Upper lobe of right lung (tissue), 1 donor: ENCODE measurements around the gene PKD2L1. TPM values are rescaled to one million over a fixed set of nuclear protein-coding genes. Genes with fewer than 3 reads are reported as not detected.
A peak's percentile ranks its signal among the peaks of the same experiment; 100 is the strongest.

ENCODE experiments used
- ATAC-seq: fragments of 200-7000 bp; cut with Tn5 transposase; one replicate; pipeline ENCODE4 v1.9.1; 2020; ENCODE audit warnings: mild to moderate bottlenecking, moderate library complexity
- DNase-seq: peaks from one replicate; pipeline ENCODE4 v3.0.0-alpha.2; 2020
- H3K27ac ChIP-seq: fragments of 200-600 bp; one replicate; pipeline ENCODE4 v1.8.0; 2022
- H3K27me3 ChIP-seq: fragments of 200-600 bp; one replicate; pipeline ENCODE4 v1.8.0; 2022; ENCODE audit warnings: mild to moderate bottlenecking
- H3K36me3 ChIP-seq: fragments of 200-600 bp; one replicate; pipeline ENCODE4 v1.8.0; 2022
- H3K4me1 ChIP-seq: fragments of 200-600 bp; one replicate; pipeline ENCODE4 v1.8.0; 2022
- H3K4me3 ChIP-seq: fragments of 200-600 bp; one replicate; pipeline ENCODE4 v1.8.0; 2022; ENCODE audit warnings: mild to moderate bottlenecking
- H3K9me3 ChIP-seq: fragments of 200-600 bp; one replicate; pipeline ENCODE4 v1.8.0; 2022
- CTCF ChIP-seq: fragments of 200-600 bp; IDR thresholded peaks from one replicate; pipeline ENCODE4 v1.8.0; 2022; ENCODE audit warnings: antibody characterized with exemption
- intact Hi-C: fragments of 100-400 bp; cut with DNase I; formaldehyde crosslinking; loops from one replicate; pipeline ENCODE4 v1.11.0; 2022
- total RNA-seq: library from RNA; stranded (reverse); fragmentation: NEBNext Ultra II Directional; extraction: Animal tissue kit (Norgen Biotek cat#: 25700); gene quantifications from one replicate; pipeline ENCODE4 v1.2.1, GENCODE V29; 2021
- donor health status: DM: no; HTN: yes; CAD: no; lungs with severe emphysema.

PKD2L1 gene
- total RNA-seq, 1 donor from 2014 or later = 2.1 TPM

- peaks cover 9% of the 10 kb centered on the region for H3K4me1 ChIP-seq
- ATAC-seq (peak; percentile 68), DNase-seq (peak; percentile 87)
- no peaks in the 10 kb centered on the region for H3K27me3 ChIP-seq
- intact Hi-C loops = no loop called here
- no peak for TF ChIP-seq CTCF
- H3K36me3 ChIP-seq = no peaks in the 10 kb centered on the region
- H3K4me3 ChIP-seq = peak overlapping the region; percentile 72
- no peaks in the 10 kb centered on the region for H3K9me3 ChIP-seq
- peak overlapping the region; percentile 71 for H3K27ac ChIP-seq
Observed at GRCh38 chr10:100346351-100346764, 16.3 kb upstream of the PKD2L1 start.

DNA sequence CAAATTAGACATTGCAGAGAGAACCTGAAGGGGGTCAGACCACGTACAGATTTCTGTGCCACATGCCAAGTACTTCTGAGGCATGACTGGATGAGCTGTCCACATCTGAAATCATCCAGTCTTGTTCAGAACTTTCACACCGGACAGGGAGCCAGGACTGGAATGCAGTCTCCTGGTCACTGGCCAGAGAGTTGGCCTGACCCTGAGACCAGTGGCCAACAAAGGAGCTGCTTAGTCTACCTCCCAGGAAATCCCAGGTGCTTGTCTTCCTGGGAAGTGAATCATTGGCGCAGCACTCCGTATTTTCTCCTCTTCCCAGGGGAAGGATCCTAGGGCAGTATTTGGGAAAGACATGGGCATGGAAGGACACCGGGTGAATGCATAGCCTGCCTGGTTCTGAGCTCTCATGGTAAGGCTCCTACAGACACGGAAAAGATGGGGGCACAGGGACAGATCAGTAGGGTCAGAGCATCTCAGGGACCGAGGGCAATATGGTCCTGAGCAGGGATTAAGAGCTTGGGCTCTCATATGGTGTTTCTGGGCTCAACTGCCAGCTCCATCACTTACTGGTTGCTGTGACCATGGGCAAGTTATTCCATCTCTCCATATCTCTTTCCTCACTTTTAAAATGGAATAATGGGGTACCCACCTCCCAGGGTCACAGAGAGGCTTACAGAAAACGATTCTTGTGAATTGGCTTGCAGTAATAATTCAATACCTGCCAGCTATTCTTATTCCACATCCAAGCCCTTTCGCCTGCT is 15.7 kb upstream of the PKD2L1 start:
- intact Hi-C loops = no loop called here
- peak overlapping the region; percentile 72 for H3K4me3 ChIP-seq
- ATAC-seq (no peak), DNase-seq (no peak)
- peaks cover 13% of the 10 kb centered on the region for H3K4me1 ChIP-seq
- H3K36me3 ChIP-seq = no peaks in the 10 kb centered on the region
- H3K27ac ChIP-seq = no peak overlapping the region
- TF ChIP-seq CTCF = no peak
- no peaks in the 10 kb centered on the region for H3K27me3 ChIP-seq
- H3K9me3 ChIP-seq = no peaks in the 10 kb centered on the region

- no peak overlapping the region for H3K4me3 ChIP-seq
- ATAC-seq (no peak), DNase-seq (no peak)
- H3K27ac ChIP-seq = no peak overlapping the region
- no peak for TF ChIP-seq CTCF
- H3K27me3 ChIP-seq = no peaks in the 10 kb centered on the region
- peaks cover 13% of the 10 kb centered on the region for H3K4me1 ChIP-seq
- intact Hi-C loops = loop anchor here (5.0 kb wide), 1 partner anchor 88 kb away; no protein-coding TSS in a partner anchor
- H3K36me3 ChIP-seq = no peaks in the 10 kb centered on the region
- H3K9me3 ChIP-seq = no peaks in the 10 kb centered on the region
Observed at GRCh38 chr10:100344241-100344788, 14.3 kb upstream of the PKD2L1 start.

DNA sequence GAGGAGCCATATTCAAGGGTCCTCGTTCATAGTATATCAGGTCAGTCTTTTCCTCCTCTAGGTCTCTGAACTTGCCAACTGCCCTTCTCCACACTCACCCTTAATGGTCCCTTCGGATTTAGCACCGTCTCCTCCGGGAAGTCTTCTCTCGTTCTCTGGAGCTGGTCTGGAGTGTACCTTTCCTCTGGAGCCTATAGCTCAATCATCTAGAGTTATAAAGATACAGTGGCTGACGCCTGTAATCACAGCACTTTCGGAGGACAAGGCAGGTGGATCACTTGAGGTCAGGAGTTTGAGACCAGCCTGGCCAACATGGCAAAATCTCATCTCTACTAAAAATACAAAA is 12.6 kb upstream of the PKD2L1 start:
- Histone ChIP-seq H3K4me1 (peaks cover 8% of the 10 kb centered on the region), H3K9me3 (no peaks in the 10 kb centered on the region), H3K27ac (no peak overlapping the region), H3K27me3 (no peaks in the 10 kb centered on the region), H3K4me3 (no peak overlapping the region), H3K36me3 (no peaks in the 10 kb centered on the region)
- TF ChIP-seq CTCF = no peak
- DNase-seq = no peak
- no peak for ATAC-seq
- intact Hi-C loops = loop anchor here (5.0 kb wide), 1 partner anchor 90 kb away; no protein-coding TSS in a partner anchor

GRCh38 chr10:100341953-100342626 is 12.1 kb upstream of the PKD2L1 start:
- H3K9me3 ChIP-seq = no peaks in the 10 kb centered on the region
- H3K4me1 ChIP-seq = peaks cover 8% of the 10 kb centered on the region
- DNase-seq (peak; percentile 67), ATAC-seq (peak; percentile 70)
- peak; percentile 62 for TF ChIP-seq CTCF
- intact Hi-C loops = loop anchor here (5.0 kb wide), 1 partner anchor 90 kb away; no protein-coding TSS in a partner anchor
- H3K27ac ChIP-seq = no peak overlapping the region
- H3K4me3 ChIP-seq = no peak overlapping the region
- H3K36me3 ChIP-seq = no peaks in the 10 kb centered on the region
- no peaks in the 10 kb centered on the region for H3K27me3 ChIP-seq
